ENCODE data around the gene GAS6.

The GAS6 gene

DNA sequence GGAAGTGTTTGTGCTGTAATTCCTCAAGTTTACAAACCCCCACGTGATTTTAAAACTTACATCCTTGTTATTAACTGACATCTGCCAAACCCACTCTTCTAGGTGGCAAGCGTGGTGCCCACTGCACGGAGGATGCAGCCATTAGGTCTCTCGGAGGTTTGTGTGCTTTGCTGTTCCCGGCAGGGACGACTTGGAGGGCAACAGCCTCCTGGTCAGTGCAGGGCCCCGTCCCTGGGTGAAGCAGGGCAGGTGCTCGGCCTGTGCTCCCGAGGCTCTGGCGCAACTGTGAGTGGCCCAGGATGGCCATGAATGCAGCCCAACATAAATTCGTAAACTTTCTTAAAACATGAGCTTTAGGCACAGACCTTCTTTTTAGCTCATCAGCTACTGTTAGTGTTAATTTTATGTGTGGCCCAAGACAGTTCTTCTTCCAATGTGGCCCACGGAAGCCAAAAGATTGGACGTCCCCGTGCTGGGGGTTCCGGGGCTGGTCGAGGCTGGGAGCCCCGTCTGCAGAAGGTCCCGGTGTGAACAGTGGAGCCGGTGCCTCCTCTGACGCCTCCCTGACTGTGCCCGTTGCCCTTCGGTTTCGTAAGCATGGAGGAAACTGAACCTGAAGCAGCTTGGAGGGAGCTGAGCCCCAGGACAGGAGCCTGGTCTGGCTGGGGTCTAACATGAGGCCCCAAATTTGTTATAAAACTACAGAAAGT, 11.9 kb downstream of the GAS6 start:
- DNase-seq (ENCODE audit: low read depth in 2 of 2): no peak

- no peak for DNase-seq (ENCODE audit: low read depth in 2 of 2)
These were observed 12.4 kb downstream of the GAS6 start for GRCh38 chr13:113851480-113851803.

- DNase-seq (ENCODE audit: low read depth in 2 of 2): no peak
These were observed 13.0 kb downstream of the GAS6 start for GRCh38 chr13:113850722-113851479.

- no peak for DNase-seq (ENCODE audit: low read depth in 2 of 2)
These were observed 13.7 kb downstream of the GAS6 start for GRCh38 chr13:113849981-113850721.

- DNase-seq (ENCODE audit: low read depth in 2 of 2): no peak
These were observed 14.3 kb downstream of the GAS6 start for GRCh38 chr13:113849546-113849945.

- no peak for DNase-seq (ENCODE audit: low read depth in 2 of 2)
These were observed 15.2 kb downstream of the GAS6 start for GRCh38 chr13:113848431-113849260.

DNA sequence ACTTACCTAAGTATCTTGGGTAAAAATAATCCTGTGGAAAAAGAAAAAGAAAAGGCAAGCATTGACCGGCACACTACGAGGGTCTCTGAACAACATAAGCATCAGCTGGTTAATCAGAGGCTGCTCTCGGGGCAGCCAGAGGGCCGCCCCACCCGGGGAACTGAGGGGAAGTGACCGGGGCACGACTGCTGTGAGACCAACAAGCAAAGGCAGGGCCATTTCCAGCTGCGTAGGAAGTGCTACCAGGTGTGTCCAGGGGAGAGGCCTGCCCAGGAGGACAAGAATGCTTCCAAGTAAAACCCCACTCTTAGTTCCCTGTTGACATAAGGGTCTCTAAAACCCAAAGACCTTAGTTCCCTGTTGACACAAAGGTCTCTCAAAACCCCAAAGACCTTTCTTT, 15.9 kb downstream of the GAS6 start:
- no peak for DNase-seq (ENCODE audit: low read depth in 2 of 2)

DNA sequence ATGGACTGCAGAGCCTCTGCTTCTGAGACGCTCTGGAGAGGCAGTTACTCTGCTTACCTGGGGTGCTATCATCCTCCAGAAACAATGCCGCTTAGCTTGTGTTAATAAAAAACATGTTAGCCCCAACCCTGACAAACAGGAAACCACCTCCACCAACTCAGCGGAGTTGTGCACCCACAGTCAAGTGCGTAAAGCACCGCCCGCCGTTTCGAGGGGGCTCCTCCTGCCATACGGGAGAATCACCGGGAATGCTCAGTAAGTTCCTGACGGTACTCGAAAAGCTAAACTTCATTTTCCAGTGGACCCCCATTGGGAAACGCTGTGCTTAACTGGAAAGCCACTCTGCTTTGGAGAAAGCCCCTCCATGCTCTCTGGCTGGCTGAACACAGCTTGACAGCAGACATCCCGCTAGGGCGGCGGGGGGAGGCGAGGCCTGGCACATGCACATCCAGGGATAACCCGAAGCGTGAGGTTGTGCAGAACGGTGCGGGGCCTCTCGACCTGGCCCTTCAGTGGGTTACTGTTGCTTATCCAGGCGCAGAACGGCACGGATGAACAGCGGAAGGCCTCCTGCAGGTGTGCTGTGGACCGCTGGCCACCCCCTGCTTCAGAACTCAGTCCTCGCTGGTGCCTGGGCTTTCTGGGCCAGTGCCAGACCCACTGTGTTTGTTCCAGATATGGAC, 17.1 kb downstream of the GAS6 start:
- no peak for DNase-seq (ENCODE audit: low read depth in 2 of 2)

DNA sequence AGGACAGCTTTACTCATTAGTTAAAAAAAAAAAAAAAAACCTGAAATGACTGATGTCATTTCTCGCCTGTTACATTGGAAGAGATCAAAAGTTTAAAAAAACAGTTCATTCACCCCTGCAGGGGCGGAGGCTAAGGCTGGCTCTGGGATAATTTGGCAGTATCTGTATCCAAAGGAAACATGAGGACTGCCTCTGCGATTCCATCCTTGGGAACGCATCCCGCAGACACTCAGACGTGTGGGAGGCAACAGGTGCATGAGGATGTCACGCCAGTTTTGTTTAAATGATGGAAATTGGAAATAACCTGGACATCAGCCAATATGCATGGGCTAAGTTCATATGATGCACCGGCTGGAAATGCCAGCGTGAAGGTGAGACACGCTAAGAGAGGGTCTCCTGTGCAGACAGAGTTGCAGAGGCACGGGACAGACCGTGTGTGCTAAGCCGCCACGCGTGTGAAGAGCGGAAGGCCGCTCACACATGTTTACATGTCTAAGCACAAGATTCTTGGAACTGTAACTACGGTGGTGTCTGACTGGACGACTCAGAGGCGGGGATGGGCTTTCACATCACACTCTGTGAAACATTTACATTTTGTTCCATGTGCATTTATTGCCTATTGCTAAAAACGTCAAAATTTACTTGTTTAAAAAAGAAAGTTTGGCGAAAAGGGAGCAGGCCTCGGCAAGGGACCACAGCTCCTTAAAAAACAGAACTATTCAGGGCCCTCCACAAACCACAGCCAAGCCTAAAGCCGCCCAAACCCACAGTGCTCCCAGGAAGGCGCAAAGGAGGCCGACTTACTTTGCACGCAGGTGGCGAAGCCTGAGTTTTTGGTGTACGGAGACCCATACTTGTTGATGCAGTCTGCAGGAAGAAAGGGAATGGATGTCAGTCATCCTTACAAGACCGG, 17.9 kb downstream of the GAS6 start:
- no peak for DNase-seq (ENCODE audit: low read depth in 2 of 2)

DNA sequence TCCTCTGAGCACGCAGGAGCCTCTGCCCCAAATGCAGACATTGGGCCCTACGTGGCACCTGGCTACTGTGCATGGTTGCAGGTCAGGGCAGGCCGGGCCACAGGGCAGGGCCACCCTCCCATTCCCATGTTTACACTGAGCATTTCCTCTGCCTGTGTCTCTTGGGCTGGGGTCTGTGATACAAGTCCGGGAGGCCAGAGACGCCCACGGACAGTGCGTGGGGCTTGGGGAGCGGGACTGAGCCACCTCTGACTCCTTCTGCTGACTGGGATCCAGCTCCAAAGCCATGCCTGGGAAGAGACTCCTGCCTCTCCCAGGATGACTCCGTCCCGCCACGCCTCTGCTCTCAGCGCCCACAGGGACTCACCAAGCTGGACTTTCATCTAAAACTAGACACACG, 18.8 kb downstream of the GAS6 start:
- no peak for DNase-seq (ENCODE audit: low read depth in 2 of 2)

- DNase-seq (ENCODE audit: low read depth in 2 of 2): no peak
These were observed 19.9 kb downstream of the GAS6 start for GRCh38 chr13:113843864-113844556.

- no peak for DNase-seq (ENCODE audit: low read depth in 2 of 2)
These were observed 20.7 kb downstream of the GAS6 start for GRCh38 chr13:113843063-113843654.

- DNase-seq (ENCODE audit: low read depth in 2 of 2): no peak
These were observed 21.4 kb downstream of the GAS6 start for GRCh38 chr13:113842336-113843062.

DNA sequence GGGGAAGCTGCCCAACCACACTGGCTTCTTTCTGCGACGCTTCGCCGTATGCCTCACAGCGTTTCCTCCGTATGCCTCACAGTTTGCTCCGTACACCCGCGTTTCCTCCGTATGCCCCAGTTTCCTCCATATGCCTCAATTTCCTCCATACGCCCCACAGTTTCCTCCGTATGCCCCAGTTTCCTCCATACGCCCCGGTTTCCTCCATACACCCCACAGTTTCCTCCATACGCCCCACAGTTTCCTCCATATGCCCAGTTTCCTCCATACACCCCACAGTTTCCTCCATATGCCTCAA, 22.6 kb downstream of the GAS6 start:
- DNase-seq (ENCODE audit: low read depth in 2 of 2): no peak

DNA sequence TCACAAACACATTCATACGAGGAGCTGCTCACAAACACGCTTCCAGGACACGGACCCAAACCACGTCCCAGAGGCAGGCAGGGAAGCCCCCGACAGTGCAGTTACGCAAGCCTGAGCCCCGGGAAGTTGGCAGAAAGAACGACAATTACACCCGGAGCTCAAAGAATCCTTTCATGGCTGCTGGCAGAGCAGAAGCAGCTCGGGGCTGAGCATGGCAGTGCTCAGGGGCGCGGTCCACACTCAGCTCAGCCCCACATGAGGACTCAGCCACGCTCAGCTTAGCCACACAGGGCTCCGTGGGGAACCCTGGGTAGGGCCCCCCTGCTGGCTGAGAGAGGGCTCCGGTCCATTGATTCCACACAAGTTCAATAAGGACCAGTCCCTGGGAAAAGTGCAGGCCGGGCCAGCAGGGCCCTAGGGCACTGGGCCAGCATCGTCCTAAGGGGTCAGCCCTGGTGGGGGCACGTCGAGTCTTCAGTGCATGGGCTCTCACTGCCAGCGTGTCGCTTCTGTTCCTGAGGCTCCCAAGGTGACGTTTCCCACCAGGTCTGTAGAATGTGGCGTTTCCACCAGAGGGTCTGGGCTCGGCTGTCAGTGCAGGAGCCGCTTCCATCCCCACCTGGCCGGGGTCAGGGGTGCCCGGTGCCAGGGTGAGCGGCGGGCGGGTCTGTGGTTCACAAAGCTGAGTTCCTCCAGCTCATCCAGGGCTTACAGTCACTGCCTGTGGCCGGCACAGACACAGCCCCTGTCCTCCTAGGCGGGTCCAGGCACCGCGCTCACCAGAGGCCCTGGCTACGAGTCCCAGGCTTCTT, 23.1 kb downstream of the GAS6 start:
- no peak for DNase-seq (ENCODE audit: low read depth in 2 of 2)

- no peak for DNase-seq (ENCODE audit: low read depth in 2 of 2)
These were observed 24.2 kb downstream of the GAS6 start for GRCh38 chr13:113839536-113840204.

- DNase-seq (ENCODE audit: low read depth in 2 of 2): no peak
These were observed 25.1 kb downstream of the GAS6 start for GRCh38 chr13:113838711-113839201.
